Panc1 (cell line): ENCODE measurements around the gene TMPRSS13. TPM values are rescaled to one million over a fixed set of nuclear protein-coding genes. Genes with fewer than 3 reads are reported as not detected.

Source experiments
- ATAC-seq: fragments of 200-7000 bp; cut with Tn5 transposase; 2 replicates; pipeline ENCODE4 v1.9.1; 2020; ENCODE audit warnings: mild to moderate bottlenecking, moderate library complexity
- BruUV-seq: library from RNA; stranded (reverse); fragments of 400-500 nt; replicated peaks from 2 replicates; lab custom pipeline; 2021; lab: Mats Ljungman, UMichigan
- CTCF ChIA-PET: fragments of 300-600 bp; sonication (Branson Sonifier 250); formaldehyde crosslinking; loops from one replicate; lab custom pipeline; 2022; ENCODE audit warnings: antibody characterized with exemption; lab: Charles Lee
- POLR2A ChIA-PET: fragments of 300-600 bp; sonication (Branson Sonifier 250); formaldehyde crosslinking; loops from one replicate; lab custom pipeline; 2022; ENCODE audit warnings: antibody characterized with exemption; lab: Charles Lee
- DNase-seq: peaks from one replicate; pipeline ENCODE4 v3.0.0-alpha.2; 2010; ENCODE audit warnings: low read depth, low spot score
- H3K27ac ChIP-seq: 2 replicates; pipeline ENCODE4 v1.5.1; 2011; ENCODE audit warnings: mild to moderate bottlenecking, low read length, inconsistent platforms
- H3K27me3 ChIP-seq: fragments of 200-500 bp; sonication (Bioruptor generic); 2 replicates; pipeline ENCODE4 v1.6.0; 2014; ENCODE audit warnings: low read length, inconsistent platforms; ENCODE audit not compliant: control insufficient read depth, insufficient read depth
- H3K36me3 ChIP-seq: fragments of 200-500 bp; sonication (Bioruptor generic); 2 replicates; pipeline ENCODE4 v1.5.1; 2014; ENCODE audit warnings: inconsistent platforms, mild to moderate bottlenecking, low read length, moderate library complexity; ENCODE audit not compliant: control insufficient read depth, insufficient read depth
- H3K4me1 ChIP-seq: 2 replicates; pipeline ENCODE4 v1.5.1; 2011; ENCODE audit warnings: inconsistent platforms, mild to moderate bottlenecking, low read length, moderate library complexity; ENCODE audit not compliant: control insufficient read depth, insufficient read depth
- H3K4me3 ChIP-seq, 2 experiments: 2 replicates each; pipeline ENCODE4 v1.5.1; 2011 to 2012; ENCODE audit warnings: low read depth in 2 of 2, low read length in 2 of 2, mild to moderate bottlenecking in 2 of 2, inconsistent platforms in 1 of 2, moderate library complexity in 1 of 2
- H3K9me3 ChIP-seq: fragments of 200-500 bp; sonication (Bioruptor generic); 2 replicates; pipeline ENCODE4 v1.5.1; 2014; ENCODE audit warnings: low read depth, mild to moderate bottlenecking, inconsistent platforms, low read length, moderate library complexity; ENCODE audit not compliant: control insufficient read depth, insufficient read depth
- POLR2AphosphoS5 ChIP-seq: IDR thresholded peaks from 2 replicates; pipeline ENCODE4 v1.6.1; 2012; ENCODE audit warnings: mild to moderate bottlenecking, low read depth, low read length, moderate library complexity
- SIN3A ChIP-seq: IDR thresholded peaks from 2 replicates; pipeline ENCODE4 v1.6.1; 2012; ENCODE audit warnings: low read depth, mild to moderate bottlenecking, low read length, moderate library complexity, borderline replicate concordance; ENCODE audit not compliant: insufficient read depth
- TCF7L2 ChIP-seq: IDR thresholded peaks from 2 replicates; pipeline ENCODE4 v1.6.1; 2011; ENCODE audit warnings: mild to moderate bottlenecking, low read depth, low read length, inconsistent platforms
- in situ Hi-C: cut with HindIII; loops from 2 replicates; pipeline ENCODE4 v1.10.0; 2016; ENCODE audit warnings: low sequenced_read_pairs, low pct_unique_long_range_greater_than_20kb
- intact Hi-C: fragments of 100-400 bp; cut with micrococcal nuclease; formaldehyde crosslinking; loops from one replicate; pipeline ENCODE4 v1.10.0; 2022; ENCODE audit not compliant: unreplicated experiment
- total RNA-seq: library from RNA; stranded (reverse); gene quantifications from one replicate; pipeline ENCODE4 v1.2.1, GENCODE V29; 2021; ENCODE audit not compliant: unreplicated experiment
- TF ChIP-seq, protein P1 (sequence below): fragments of 450-650 bp; IDR thresholded peaks from 2 replicates; pipeline ENCODE4 v1.5.1; 2017; ENCODE audit warnings: mild to moderate bottlenecking
- TF ChIP-seq, protein P2 (sequence below), 2 experiments: IDR thresholded peaks; 2 replicates each; pipeline ENCODE4 v1.6.1; 2011 to 2012; ENCODE audit warnings: low read depth in 2 of 2, control low read depth in 1 of 2, low read length in 1 of 2, mild to moderate bottlenecking in 1 of 2, moderate library complexity in 1 of 2; ENCODE audit not compliant: insufficient read depth in 1 of 2

TMPRSS13 gene
- total RNA-seq, 1 experiment from 2014 or later: not detected

DNA sequence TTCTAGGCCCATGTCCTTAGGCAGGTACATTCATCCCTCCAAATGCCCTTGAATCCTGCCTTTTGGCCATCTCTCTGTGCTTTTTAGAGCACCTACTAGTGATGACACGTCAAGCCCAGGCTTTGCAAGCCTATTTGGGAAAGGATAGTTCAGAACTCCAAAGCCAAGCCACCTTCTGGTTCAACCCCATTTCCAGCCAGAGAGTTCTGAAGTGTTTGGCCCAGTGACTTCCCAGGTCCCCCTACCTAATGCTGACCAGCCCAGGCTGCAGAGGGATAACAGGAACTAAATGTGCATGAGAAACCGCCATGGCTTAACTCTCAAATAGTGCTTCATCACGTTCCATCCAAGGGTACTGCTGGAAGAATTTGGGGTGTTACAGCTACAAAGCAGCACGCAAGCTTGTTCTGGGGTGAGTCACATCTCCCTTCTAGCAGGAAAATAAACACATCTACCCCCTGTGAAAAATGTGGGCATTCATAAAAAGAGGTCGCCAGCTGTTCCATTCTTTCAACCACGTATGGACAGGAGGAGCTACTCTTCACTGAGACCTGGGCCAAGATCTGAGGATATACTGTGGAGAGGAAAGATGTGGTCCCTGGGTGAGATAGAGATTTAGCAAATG is 50.8 kb downstream of the TMPRSS13 start:
- in situ Hi-C loops: no loop called here

DNA sequence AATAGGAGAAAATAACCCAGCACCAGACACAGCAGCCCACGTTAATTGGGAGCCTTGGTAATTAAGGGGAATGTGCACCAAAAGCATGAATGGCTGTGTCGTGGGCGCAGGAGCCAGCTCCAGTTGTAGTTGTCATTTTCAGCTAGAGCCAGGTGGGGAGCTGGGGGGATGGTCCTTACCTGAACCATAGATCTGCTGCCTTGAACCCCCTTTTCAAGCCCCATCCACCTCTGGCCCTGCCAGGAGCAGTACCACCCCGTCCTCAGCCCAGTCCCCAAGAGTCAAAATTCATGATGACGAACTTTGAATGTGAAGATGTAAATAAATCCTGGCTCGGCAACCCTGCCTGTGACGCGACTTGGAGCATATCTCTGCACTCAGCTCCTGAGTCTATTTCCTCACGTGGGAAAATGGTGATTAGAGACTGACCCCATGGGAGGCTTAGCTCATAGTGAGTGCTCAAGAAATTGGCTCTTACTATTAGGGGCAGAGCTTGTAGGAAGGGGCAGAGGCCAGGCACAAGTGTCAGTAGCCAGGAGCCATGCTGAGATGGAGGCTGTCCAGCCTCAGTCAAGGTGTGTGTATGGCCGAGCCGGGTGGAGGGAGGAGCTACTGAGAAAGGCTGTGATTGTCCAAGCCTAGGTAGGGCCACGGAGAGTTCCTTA is 52.0 kb downstream of the TMPRSS13 start:
- in situ Hi-C loops (no loop called here), intact Hi-C loops (no loop called here)
- ChIA-PET POLR2A (no interaction called here), CTCF (interaction anchor here (0.6 to 1.3 kb wide), 2 partner anchors 57 to 70 kb away, joined by 3 read pairs; no protein-coding TSS in a partner anchor)
- no peak overlapping the region for H3K27ac ChIP-seq
- BruUV-seq: no TSS peak
- TF ChIP-seq, protein P1, sequence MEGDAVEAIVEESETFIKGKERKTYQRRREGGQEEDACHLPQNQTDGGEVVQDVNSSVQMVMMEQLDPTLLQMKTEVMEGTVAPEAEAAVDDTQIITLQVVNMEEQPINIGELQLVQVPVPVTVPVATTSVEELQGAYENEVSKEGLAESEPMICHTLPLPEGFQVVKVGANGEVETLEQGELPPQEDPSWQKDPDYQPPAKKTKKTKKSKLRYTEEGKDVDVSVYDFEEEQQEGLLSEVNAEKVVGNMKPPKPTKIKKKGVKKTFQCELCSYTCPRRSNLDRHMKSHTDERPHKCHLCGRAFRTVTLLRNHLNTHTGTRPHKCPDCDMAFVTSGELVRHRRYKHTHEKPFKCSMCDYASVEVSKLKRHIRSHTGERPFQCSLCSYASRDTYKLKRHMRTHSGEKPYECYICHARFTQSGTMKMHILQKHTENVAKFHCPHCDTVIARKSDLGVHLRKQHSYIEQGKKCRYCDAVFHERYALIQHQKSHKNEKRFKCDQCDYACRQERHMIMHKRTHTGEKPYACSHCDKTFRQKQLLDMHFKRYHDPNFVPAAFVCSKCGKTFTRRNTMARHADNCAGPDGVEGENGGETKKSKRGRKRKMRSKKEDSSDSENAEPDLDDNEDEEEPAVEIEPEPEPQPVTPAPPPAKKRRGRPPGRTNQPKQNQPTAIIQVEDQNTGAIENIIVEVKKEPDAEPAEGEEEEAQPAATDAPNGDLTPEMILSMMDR: no peak
- no peak for TF ChIP-seq SIN3A
- no peak for TF ChIP-seq TCF7L2
- TF ChIP-seq, protein P2, sequence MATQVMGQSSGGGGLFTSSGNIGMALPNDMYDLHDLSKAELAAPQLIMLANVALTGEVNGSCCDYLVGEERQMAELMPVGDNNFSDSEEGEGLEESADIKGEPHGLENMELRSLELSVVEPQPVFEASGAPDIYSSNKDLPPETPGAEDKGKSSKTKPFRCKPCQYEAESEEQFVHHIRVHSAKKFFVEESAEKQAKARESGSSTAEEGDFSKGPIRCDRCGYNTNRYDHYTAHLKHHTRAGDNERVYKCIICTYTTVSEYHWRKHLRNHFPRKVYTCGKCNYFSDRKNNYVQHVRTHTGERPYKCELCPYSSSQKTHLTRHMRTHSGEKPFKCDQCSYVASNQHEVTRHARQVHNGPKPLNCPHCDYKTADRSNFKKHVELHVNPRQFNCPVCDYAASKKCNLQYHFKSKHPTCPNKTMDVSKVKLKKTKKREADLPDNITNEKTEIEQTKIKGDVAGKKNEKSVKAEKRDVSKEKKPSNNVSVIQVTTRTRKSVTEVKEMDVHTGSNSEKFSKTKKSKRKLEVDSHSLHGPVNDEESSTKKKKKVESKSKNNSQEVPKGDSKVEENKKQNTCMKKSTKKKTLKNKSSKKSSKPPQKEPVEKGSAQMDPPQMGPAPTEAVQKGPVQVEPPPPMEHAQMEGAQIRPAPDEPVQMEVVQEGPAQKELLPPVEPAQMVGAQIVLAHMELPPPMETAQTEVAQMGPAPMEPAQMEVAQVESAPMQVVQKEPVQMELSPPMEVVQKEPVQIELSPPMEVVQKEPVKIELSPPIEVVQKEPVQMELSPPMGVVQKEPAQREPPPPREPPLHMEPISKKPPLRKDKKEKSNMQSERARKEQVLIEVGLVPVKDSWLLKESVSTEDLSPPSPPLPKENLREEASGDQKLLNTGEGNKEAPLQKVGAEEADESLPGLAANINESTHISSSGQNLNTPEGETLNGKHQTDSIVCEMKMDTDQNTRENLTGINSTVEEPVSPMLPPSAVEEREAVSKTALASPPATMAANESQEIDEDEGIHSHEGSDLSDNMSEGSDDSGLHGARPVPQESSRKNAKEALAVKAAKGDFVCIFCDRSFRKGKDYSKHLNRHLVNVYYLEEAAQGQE (IDR thresholded peaks at IDR 0.05; ENCODE audit: insufficient read depth in 1 of 2, low read depth in 2 of 2, low read length in 1 of 2): no peak
- TF ChIP-seq POLR2AphosphoS5: no peak
- DNase-seq: no peak
- H3K27me3 ChIP-seq: peaks cover 71% of the 10 kb centered on the region
- ATAC-seq: no peak
- H3K36me3 ChIP-seq: no peaks in the 10 kb centered on the region
- H3K9me3 ChIP-seq: no peaks in the 10 kb centered on the region
- H3K4me1 ChIP-seq: peaks cover 12% of the 10 kb centered on the region; the same call in 1 of the 2 replicates
- peak overlapping the region; percentile 9 to 29; a peak in 3 of 4 replicates for H3K4me3 ChIP-seq

More for the DNA sequence above, 50.8 kb downstream of the TMPRSS13 start:
- Histone ChIP-seq H3K27ac (no peak overlapping the region), H3K27me3 (peaks cover 75% of the 10 kb centered on the region), H3K4me1 (peaks cover 12% of the 10 kb centered on the region; the same call in 1 of the 2 replicates), H3K36me3 (no peaks in the 10 kb centered on the region), H3K9me3 (no peaks in the 10 kb centered on the region), H3K4me3 (no peak overlapping the region)
- TF ChIP-seq TCF7L2: no peak
- ChIA-PET POLR2A (no interaction called here), CTCF (interaction anchor here (1.3 kb wide), 1 partner anchor 68 kb away, joined by 4 read pairs; no protein-coding TSS in a partner anchor)
- no peak for ATAC-seq
- no peak for DNase-seq
- BruUV-seq: no TSS peak
- intact Hi-C loops: no loop called here
